Breast epithelium (tissue), 4 donors: ENCODE results near the gene HDAC7. TPM values are rescaled to one million over a fixed set of nuclear protein-coding genes. Genes with fewer than 3 reads are reported as not detected.

Experiments
- DNase-seq, 2 donors: peaks; one replicate each; pipeline ENCODE4 v3.0.0-alpha.2; 2019; ENCODE audit warnings: low spot score in 2 of 2
- H3K27ac ChIP-seq, 2 donors: fragments of 200-600 bp; sonication (generic) in 1 of 2; one replicate each; pipeline ENCODE4 v1.5.1; 2016 to 2019; ENCODE audit warnings: mild to moderate bottlenecking in 1 of 2
- H3K27me3 ChIP-seq, 2 donors: fragments of 200-600 bp; sonication (generic) in 1 of 2; one replicate each; pipeline versions ENCODE4 v1.5.1 to v1.6.0; 2017 to 2019; ENCODE audit warnings: control low read depth in 1 of 2, mild to moderate bottlenecking in 1 of 2
- H3K36me3 ChIP-seq: fragments of 200-600 bp; one replicate; pipeline ENCODE4 v1.5.1; 2019
- H3K4me1 ChIP-seq, 2 donors: fragments of 200-600 bp; sonication (generic); one replicate each; pipeline ENCODE4 v1.5.1; 2016 to 2019; ENCODE audit warnings: control low read depth in 1 of 2
- H3K4me3 ChIP-seq, 3 donors: fragments of 200-600 bp; sonication (generic); 1 replicate in 2 of 3; 2 replicates in 1 of 3; pipeline ENCODE4 v1.5.1; 2016 to 2019; ENCODE audit warnings: mild to moderate bottlenecking in 3 of 3, moderate library complexity in 2 of 3
- H3K9me3 ChIP-seq, 2 donors: fragments of 200-600 bp; sonication (generic) in 1 of 2; one replicate each; pipeline ENCODE4 v1.5.1; 2016 to 2019; ENCODE audit warnings: control low read depth in 1 of 2
- POLR2A ChIP-seq: fragments of 450-650 bp; IDR thresholded peaks from one replicate; pipeline ENCODE4 v1.6.1; 2016; ENCODE audit warnings: antibody characterized with exemption, mild to moderate bottlenecking, moderate library complexity
- POLR2AphosphoS5 ChIP-seq, 3 donors: sonication (generic); formaldehyde crosslinking; IDR thresholded peaks; one replicate each; pipeline ENCODE4 v1.6.1; 2017; ENCODE audit warnings: antibody characterized with exemption in 3 of 3
- intact Hi-C: fragments of 100-400 bp; cut with DNase I; formaldehyde crosslinking; loops from one replicate; pipeline ENCODE4 v1.15.1; 2023; ENCODE audit warnings: low total_unique reads
- total RNA-seq, 3 donors: library from RNA; depleted of rRNA; stranded (reverse); fragments of >200 nt; gene quantifications; one replicate each; pipeline ENCODE4 v1.1.0, GENCODE V29; 2016
- TF ChIP-seq, protein P1 (sequence below), 3 donors: fragments of 450-650 bp; IDR thresholded peaks; one replicate each; pipeline ENCODE4 v1.5.1; 2016 to 2017; ENCODE audit warnings: antibody characterized with exemption in 3 of 3, mild to moderate bottlenecking in 3 of 3, moderate library complexity in 3 of 3

HDAC7 gene
- total RNA-seq = 10 to 100 TPM; 37.6 to 77.0 (median 44.9) TPM

GRCh38 chr12:47819896-47820630, at the start of gene HDAC7:
Gene HDAC7 (minus strand): TSS chr12:47819903. CDS start chr12:47819785, 118 bp downstream.
- peak; percentile 81 to 84 for DNase-seq
- Histone ChIP-seq H3K36me3 (no peaks in the 10 kb centered on the region), H3K4me1 (peaks cover 38 to 47% of the 10 kb centered on the region in 2 donors), H3K27me3 (no peaks in the 10 kb centered on the region), H3K9me3 (no peaks in the 10 kb centered on the region), H3K4me3 (peak within 1 kb of the TSS; percentile 75 to 99 (median 91)), H3K27ac (peak within 1 kb of the TSS; percentile 98 to 100)
- intact Hi-C loops = no loop called here
- peak; percentile 28 to 46 (median 42) for TF ChIP-seq POLR2AphosphoS5 (IDR thresholded peaks at IDR 0.05)
- TF ChIP-seq POLR2A = no peak
- TF ChIP-seq, protein P1, sequence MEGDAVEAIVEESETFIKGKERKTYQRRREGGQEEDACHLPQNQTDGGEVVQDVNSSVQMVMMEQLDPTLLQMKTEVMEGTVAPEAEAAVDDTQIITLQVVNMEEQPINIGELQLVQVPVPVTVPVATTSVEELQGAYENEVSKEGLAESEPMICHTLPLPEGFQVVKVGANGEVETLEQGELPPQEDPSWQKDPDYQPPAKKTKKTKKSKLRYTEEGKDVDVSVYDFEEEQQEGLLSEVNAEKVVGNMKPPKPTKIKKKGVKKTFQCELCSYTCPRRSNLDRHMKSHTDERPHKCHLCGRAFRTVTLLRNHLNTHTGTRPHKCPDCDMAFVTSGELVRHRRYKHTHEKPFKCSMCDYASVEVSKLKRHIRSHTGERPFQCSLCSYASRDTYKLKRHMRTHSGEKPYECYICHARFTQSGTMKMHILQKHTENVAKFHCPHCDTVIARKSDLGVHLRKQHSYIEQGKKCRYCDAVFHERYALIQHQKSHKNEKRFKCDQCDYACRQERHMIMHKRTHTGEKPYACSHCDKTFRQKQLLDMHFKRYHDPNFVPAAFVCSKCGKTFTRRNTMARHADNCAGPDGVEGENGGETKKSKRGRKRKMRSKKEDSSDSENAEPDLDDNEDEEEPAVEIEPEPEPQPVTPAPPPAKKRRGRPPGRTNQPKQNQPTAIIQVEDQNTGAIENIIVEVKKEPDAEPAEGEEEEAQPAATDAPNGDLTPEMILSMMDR (IDR thresholded peaks at IDR 0.05) = peak in 1 of 3 donors; percentile 17

DNA sequence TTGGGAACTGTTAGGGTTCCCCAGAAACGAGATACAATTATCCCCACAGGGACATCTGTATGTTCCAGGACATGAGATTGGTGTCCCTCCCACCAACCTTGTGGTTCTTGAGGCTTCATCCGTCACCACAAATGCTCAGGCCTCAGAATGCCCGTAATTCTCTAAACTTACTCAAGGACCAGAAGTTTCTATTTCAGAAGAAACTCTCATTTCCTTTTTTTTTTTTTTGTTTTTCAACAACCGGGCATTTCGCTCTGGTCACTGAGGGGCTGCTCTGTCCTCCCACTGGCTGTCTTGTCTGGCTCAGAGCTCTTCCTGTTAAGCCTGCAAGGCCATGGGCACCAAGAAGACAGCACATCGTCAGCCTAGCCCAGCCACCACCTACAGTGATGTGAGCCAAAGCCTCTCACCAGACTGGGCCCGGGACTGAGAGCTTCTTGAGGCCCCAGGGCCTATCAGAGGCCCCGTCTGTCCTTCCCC, 48.9 kb upstream of the HDAC7 start:
- no peaks in the 10 kb centered on the region for H3K36me3 ChIP-seq
- H3K27me3 ChIP-seq = no peaks in the 10 kb centered on the region
- no peak overlapping the region for H3K27ac ChIP-seq
- no peak for DNase-seq
- TF ChIP-seq POLR2AphosphoS5 (IDR thresholded peaks at IDR 0.05) (no peak), POLR2A (no peak)
- TF ChIP-seq, protein P1 (IDR thresholded peaks at IDR 0.05) = no peak
- peaks cover 0 to 8% of the 10 kb centered on the region in 2 donors for H3K4me1 ChIP-seq
- intact Hi-C loops = no loop called here
- H3K9me3 ChIP-seq = no peaks in the 10 kb centered on the region
- no peak overlapping the region for H3K4me3 ChIP-seq

- H3K27me3 ChIP-seq = no peaks in the 10 kb centered on the region
- H3K36me3 ChIP-seq = no peaks in the 10 kb centered on the region
- peaks cover 0 to 8% of the 10 kb centered on the region in 2 donors for H3K4me1 ChIP-seq
- DNase-seq = no peak
- intact Hi-C loops = no loop called here
- H3K27ac ChIP-seq = no peak overlapping the region
- no peak overlapping the region for H3K4me3 ChIP-seq
- TF ChIP-seq POLR2A (no peak), POLR2AphosphoS5 (IDR thresholded peaks at IDR 0.05) (no peak)
- TF ChIP-seq, protein P1 (IDR thresholded peaks at IDR 0.05) = no peak
- H3K9me3 ChIP-seq = no peaks in the 10 kb centered on the region
Observed at GRCh38 chr12:47868041-47868440, 48.3 kb upstream of the HDAC7 start.

DNA sequence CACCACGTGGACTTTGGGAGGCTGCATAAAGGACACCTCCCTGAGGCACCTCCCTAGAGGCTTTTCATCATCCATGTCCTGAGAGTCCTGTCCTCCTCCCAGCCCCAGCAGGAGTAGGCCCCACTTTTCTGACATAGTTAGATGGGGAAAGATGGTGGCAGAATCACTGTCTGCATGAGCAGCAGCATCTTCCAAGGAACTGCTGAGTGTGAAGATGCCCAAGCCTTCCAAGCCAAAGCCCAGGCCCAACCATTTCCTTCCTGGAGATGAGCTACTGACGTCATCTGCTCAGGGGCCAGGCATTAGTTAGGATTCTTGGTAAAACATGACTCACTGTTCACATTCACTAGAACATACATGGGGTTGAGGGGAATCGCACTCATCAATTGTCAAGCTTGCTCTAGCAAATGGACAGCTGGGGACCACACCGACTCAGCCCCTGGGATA, 47.8 kb upstream of the HDAC7 start:
- Histone ChIP-seq H3K4me3 (no peak overlapping the region), H3K27me3 (no peaks in the 10 kb centered on the region), H3K9me3 (no peaks in the 10 kb centered on the region), H3K4me1 (peaks cover 0 to 8% of the 10 kb centered on the region in 2 donors), H3K27ac (no peak overlapping the region), H3K36me3 (no peaks in the 10 kb centered on the region)
- TF ChIP-seq POLR2AphosphoS5 (IDR thresholded peaks at IDR 0.05) (no peak), POLR2A (no peak)
- TF ChIP-seq, protein P1 (IDR thresholded peaks at IDR 0.05) = no peak
- DNase-seq = no peak
- intact Hi-C loops = no loop called here

- TF ChIP-seq, protein P1 (IDR thresholded peaks at IDR 0.05) = no peak
- TF ChIP-seq POLR2AphosphoS5 (IDR thresholded peaks at IDR 0.05) = no peak
- no peak for TF ChIP-seq POLR2A
- Histone ChIP-seq H3K4me3 (no peak overlapping the region), H3K27ac (peak overlapping the region; percentile 42 to 58), H3K9me3 (no peaks in the 10 kb centered on the region), H3K4me1 (no peaks in the 10 kb centered on the region), H3K27me3 (no peaks in the 10 kb centered on the region), H3K36me3 (no peaks in the 10 kb centered on the region)
- DNase-seq = no peak
- intact Hi-C loops = no loop called here
Observed at GRCh38 chr12:47864646-47865235, 45.0 kb upstream of the HDAC7 start.
